SU-DHL-6 (cell line): Measurements from ENCODE around the gene COL4A2.

ENCODE experiments used
- EZH2phosphoT487 ChIP-seq: fragments of 200-600 bp; sonication (generic), shearing (Covaris generic); conservative IDR thresholded peaks from 2 replicates; pipeline ENCODE4 v1.6.1; 2018; ENCODE audit warnings: mild to moderate bottlenecking, antibody characterized with exemption, low read length, moderate library complexity, mixed read lengths
- TF ChIP-seq, protein P1 (sequence below): fragments of 200-600 bp; sonication (generic); IDR thresholded peaks from one replicate; pipeline ENCODE4 v1.5.1; 2017; ENCODE audit warnings: antibody characterized with exemption, mild to moderate bottlenecking, low read length, moderate library complexity; ENCODE audit not compliant: insufficient read depth, poor library complexity, severe bottlenecking

DNA sequence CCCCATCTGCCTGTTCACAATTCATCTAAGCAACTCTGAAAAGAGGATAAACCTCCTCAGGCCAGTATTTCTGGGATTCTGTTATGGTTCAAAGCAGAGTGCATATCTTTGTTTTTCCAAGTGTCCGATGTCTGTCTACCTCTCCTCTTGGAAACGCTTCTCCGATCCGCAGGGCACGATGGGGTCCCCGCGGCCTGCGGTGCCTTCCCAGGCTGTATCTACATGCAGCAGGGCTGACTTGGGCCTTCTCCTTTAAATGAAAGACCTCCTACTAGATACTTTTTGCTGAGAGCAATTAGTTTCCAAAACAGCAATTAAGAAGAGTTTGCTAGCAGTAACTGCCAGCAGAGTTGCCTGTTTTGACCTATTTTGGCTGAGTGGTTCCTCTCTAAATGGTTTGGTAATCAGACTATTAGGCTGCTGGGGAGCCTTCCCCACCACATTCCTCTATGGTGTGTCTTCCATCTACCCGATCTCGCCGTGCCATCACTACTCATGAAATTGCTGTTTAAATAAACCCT is 23.5 kb downstream of the COL4A2 start:
- TF ChIP-seq, protein P1, sequence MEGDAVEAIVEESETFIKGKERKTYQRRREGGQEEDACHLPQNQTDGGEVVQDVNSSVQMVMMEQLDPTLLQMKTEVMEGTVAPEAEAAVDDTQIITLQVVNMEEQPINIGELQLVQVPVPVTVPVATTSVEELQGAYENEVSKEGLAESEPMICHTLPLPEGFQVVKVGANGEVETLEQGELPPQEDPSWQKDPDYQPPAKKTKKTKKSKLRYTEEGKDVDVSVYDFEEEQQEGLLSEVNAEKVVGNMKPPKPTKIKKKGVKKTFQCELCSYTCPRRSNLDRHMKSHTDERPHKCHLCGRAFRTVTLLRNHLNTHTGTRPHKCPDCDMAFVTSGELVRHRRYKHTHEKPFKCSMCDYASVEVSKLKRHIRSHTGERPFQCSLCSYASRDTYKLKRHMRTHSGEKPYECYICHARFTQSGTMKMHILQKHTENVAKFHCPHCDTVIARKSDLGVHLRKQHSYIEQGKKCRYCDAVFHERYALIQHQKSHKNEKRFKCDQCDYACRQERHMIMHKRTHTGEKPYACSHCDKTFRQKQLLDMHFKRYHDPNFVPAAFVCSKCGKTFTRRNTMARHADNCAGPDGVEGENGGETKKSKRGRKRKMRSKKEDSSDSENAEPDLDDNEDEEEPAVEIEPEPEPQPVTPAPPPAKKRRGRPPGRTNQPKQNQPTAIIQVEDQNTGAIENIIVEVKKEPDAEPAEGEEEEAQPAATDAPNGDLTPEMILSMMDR = no peak
- TF ChIP-seq EZH2phosphoT487 = no peak
